Stimulated activated naive B cell treated with anti-CD40 and anti-IgM and Interleukin-4, amounts not matched to agents 10 μg/mL and 1 μg/mL and 100 μg/mL, for 72 hours (primary cell): ENCODE results near the gene GPSM3.
A peak's percentile ranks its signal among the peaks of the same experiment; 100 is the strongest.
"Not testable (repeated sequence)": the region's sequence is repeated elsewhere in the genome, so short reads cannot be mapped to it uniquely, and the experiment has no call there.

Source experiments
- ATAC-seq, 2 donors: fragments of 150-1000 bp; cut with Tn5 transposase; replicated peaks; 2 replicates each; pipeline ENCODE4 v1.10.0; 2021; ENCODE audit warnings: moderate library complexity in 1 of 2
- DNase-seq: peaks from one replicate; pipeline ENCODE4 v3.0.0; 2021
- H3K27ac Mint-ChIP-seq: one replicate; pipeline ENCODE4 v1.8.0; 2022; ENCODE audit warnings: mild to moderate bottlenecking, mixed read lengths
- H3K27me3 Mint-ChIP-seq, 2 donors: one replicate each; pipeline ENCODE4 v1.8.0; 2022; ENCODE audit warnings: mixed read lengths in 2 of 2
- H3K36me3 Mint-ChIP-seq, 2 donors: one replicate each; pipeline ENCODE4 v1.8.0; 2022; ENCODE audit warnings: mixed read lengths in 2 of 2, mild to moderate bottlenecking in 1 of 2
- H3K4me1 Mint-ChIP-seq, 2 donors: one replicate each; pipeline ENCODE4 v1.8.0; 2022; ENCODE audit warnings: mixed read lengths in 2 of 2, mild to moderate bottlenecking in 1 of 2
- H3K4me3 Mint-ChIP-seq, 2 donors: one replicate each; pipeline ENCODE4 v1.8.0; 2022; ENCODE audit warnings: mild to moderate bottlenecking in 2 of 2, mixed read lengths in 2 of 2, moderate library complexity in 1 of 2
- H3K9me3 Mint-ChIP-seq, 2 donors: one replicate each; pipeline ENCODE4 v1.8.0; 2022; ENCODE audit warnings: mixed read lengths in 2 of 2, mild to moderate bottlenecking in 1 of 2

Gene GPSM3

GRCh38 chr6:32195902-32196681 lies 3.6 kb upstream of the GPSM3 start:
- no peaks in the 10 kb centered on the region for H3K27me3 Mint-ChIP-seq
- no peaks in the 10 kb centered on the region for H3K9me3 Mint-ChIP-seq
- H3K27ac Mint-ChIP-seq: peak overlapping the region; percentile 99
- peaks cover 12 to 16% of the 10 kb centered on the region in 2 donors for H3K36me3 Mint-ChIP-seq
- H3K4me3 Mint-ChIP-seq: peak overlapping the region; percentile 94
- peak; percentile 86 to 88 for ATAC-seq
- H3K4me1 Mint-ChIP-seq: peaks cover 35 to 48% of the 10 kb centered on the region in 2 donors
- DNase-seq: peak; percentile 85

- Mint-ChIP-seq H3K4me3 (peak overlapping the region; percentile 94), H3K27ac (peak overlapping the region; percentile 99), H3K27me3 (no peaks in the 10 kb centered on the region), H3K36me3 (peaks cover 13 to 19% of the 10 kb centered on the region in 2 donors), H3K9me3 (no peaks in the 10 kb centered on the region), H3K4me1 (peaks cover 38 to 53% of the 10 kb centered on the region in 2 donors)
- DNase-seq (peak; percentile 100), ATAC-seq (peak in 1 of 2 donors; percentile 78)
Observed at GRCh38 chr6:32195652-32195901, 3.1 kb upstream of the GPSM3 start.

GRCh38 chr6:32194825-32195651 lies 2.6 kb upstream of the GPSM3 start:
- H3K27ac Mint-ChIP-seq: peak overlapping the region; percentile 99
- peaks cover 13 to 23% of the 10 kb centered on the region in 2 donors for H3K36me3 Mint-ChIP-seq
- DNase-seq (no peak), ATAC-seq (no peak)
- no peaks in the 10 kb centered on the region for H3K9me3 Mint-ChIP-seq
- no peaks in the 10 kb centered on the region for H3K27me3 Mint-ChIP-seq
- H3K4me1 Mint-ChIP-seq: peaks cover 38 to 58% of the 10 kb centered on the region in 2 donors
- H3K4me3 Mint-ChIP-seq: peak overlapping the region; percentile 94

- no peak for DNase-seq
- Mint-ChIP-seq H3K27ac (peak overlapping the region; percentile 99), H3K36me3 (peaks cover 14 to 24% of the 10 kb centered on the region in 2 donors), H3K9me3 (no peaks in the 10 kb centered on the region), H3K4me3 (peak overlapping the region in 1 of 2 donors; percentile 94), H3K27me3 (no peaks in the 10 kb centered on the region), H3K4me1 (peaks cover 38 to 58% of the 10 kb centered on the region in 2 donors)
- ATAC-seq: no peak
Observed at GRCh38 chr6:32194388-32194787, 1.9 kb upstream of the GPSM3 start.

GRCh38 chr6:32193096-32193495 lies 653 bp upstream of the GPSM3 start:
- Mint-ChIP-seq H3K4me1 (peaks cover 45 to 70% of the 10 kb centered on the region in 2 donors), H3K36me3 (peaks cover 20 to 35% of the 10 kb centered on the region in 2 donors), H3K27ac (peak overlapping the region; percentile 97), H3K4me3 (peak overlapping the region; percentile 95 to 98)
- H3K27me3 Mint-ChIP-seq, H3K9me3 Mint-ChIP-seq, DNase-seq, ATAC-seq: not testable (repeated sequence)

GRCh38 chr6:32191696-32192607 lies 491 bp downstream of the GPSM3 start:
- Mint-ChIP-seq H3K36me3 (peaks cover 28 to 44% of the 10 kb centered on the region in 2 donors), H3K9me3 (no peaks in the 10 kb centered on the region), H3K27ac (peak overlapping the region; percentile 97), H3K4me3 (peak overlapping the region; percentile 95 to 98), H3K27me3 (no peaks in the 10 kb centered on the region), H3K4me1 (peaks cover 49 to 75% of the 10 kb centered on the region in 2 donors)
- ATAC-seq (no peak), DNase-seq (no peak)

- no peak for ATAC-seq
- H3K9me3 Mint-ChIP-seq: no peaks in the 10 kb centered on the region
- peak overlapping the region; percentile 95 to 98 for H3K4me3 Mint-ChIP-seq
- no peak for DNase-seq
- peaks cover 35 to 52% of the 10 kb centered on the region in 2 donors for H3K36me3 Mint-ChIP-seq
- H3K27me3 Mint-ChIP-seq: no peaks in the 10 kb centered on the region
- H3K4me1 Mint-ChIP-seq: peaks cover 54 to 78% of the 10 kb centered on the region in 2 donors
- peak overlapping the region; percentile 97 for H3K27ac Mint-ChIP-seq
Observed at GRCh38 chr6:32190911-32191677, 1.3 kb downstream of the GPSM3 start.

GRCh38 chr6:32190054-32190851 lies 2.2 kb downstream of the GPSM3 start, which contains the start of gene PBX2:
Gene PBX2 (minus strand): TSS chr6:32190202. CDS start chr6:32189915, 287 bp downstream.
- ATAC-seq (peak; percentile 72 to 78), DNase-seq (peak; percentile 82)
- H3K4me3 Mint-ChIP-seq: peak within 1 kb of the TSS; percentile 95 to 98
- peaks cover 58 to 84% of the 10 kb centered on the region in 2 donors for H3K4me1 Mint-ChIP-seq
- peaks cover 42 to 60% of the 10 kb centered on the region in 2 donors for H3K36me3 Mint-ChIP-seq
- peak within 1 kb of the TSS; percentile 97 for H3K27ac Mint-ChIP-seq
- H3K9me3 Mint-ChIP-seq: no peaks in the 10 kb centered on the region
- H3K27me3 Mint-ChIP-seq: no peaks in the 10 kb centered on the region

- peak in 1 of 2 donors; percentile 6 for ATAC-seq
- peak overlapping the region; percentile 89 for H3K27ac Mint-ChIP-seq
- peaks cover 52 to 78% of the 10 kb centered on the region in 2 donors for H3K4me1 Mint-ChIP-seq
- peak overlapping the region; percentile 90 to 95 for H3K4me3 Mint-ChIP-seq
- peaks cover 42 to 60% of the 10 kb centered on the region in 2 donors for H3K36me3 Mint-ChIP-seq
- H3K27me3 Mint-ChIP-seq: no peaks in the 10 kb centered on the region
- DNase-seq: no peak
- H3K9me3 Mint-ChIP-seq: no peaks in the 10 kb centered on the region
Observed at GRCh38 chr6:32189742-32190053, 2.7 kb downstream of the GPSM3 start.

- Mint-ChIP-seq H3K4me1 (peaks cover 51 to 75% of the 10 kb centered on the region in 2 donors), H3K27ac (peak overlapping the region; percentile 89), H3K4me3 (peak overlapping the region; percentile 90 to 95), H3K36me3 (peaks cover 43 to 60% of the 10 kb centered on the region in 2 donors), H3K9me3 (no peaks in the 10 kb centered on the region), H3K27me3 (no peaks in the 10 kb centered on the region)
- DNase-seq: no peak
- no peak for ATAC-seq
Observed at GRCh38 chr6:32189069-32189741, 3.2 kb downstream of the GPSM3 start.

- Mint-ChIP-seq H3K9me3 (no peaks in the 10 kb centered on the region), H3K27ac (peak overlapping the region; percentile 89), H3K4me1 (peaks cover 49 to 78% of the 10 kb centered on the region in 2 donors), H3K27me3 (no peaks in the 10 kb centered on the region), H3K36me3 (peaks cover 45 to 67% of the 10 kb centered on the region in 2 donors), H3K4me3 (peak overlapping the region; percentile 90 to 95)
- DNase-seq: no peak
- ATAC-seq: no peak
Observed at GRCh38 chr6:32188381-32189068, 3.9 kb downstream of the GPSM3 start.
